ENCODE results near the gene FKBP11.

The FKBP11 gene

DNA sequence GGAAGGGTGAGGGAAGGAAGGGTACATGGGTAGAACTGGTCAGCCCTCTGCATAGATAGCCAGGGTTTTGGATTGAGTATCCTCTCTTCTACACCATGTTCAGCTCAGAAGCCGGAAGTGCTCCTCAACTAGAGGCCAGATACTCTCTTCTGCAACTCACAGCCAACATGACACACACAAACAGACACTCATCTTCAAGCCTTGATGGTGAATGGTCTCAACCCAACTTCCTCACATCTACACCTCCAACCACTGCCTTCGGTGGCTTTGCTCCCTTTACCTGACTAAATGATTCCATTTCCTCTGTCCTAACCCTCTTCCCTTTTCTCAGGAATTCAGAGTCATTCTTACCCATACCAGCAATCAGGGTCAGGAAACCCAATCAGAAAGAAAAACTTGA, 7.6 kb upstream of the FKBP11 start:
- TF ChIP-seq, protein P1, sequence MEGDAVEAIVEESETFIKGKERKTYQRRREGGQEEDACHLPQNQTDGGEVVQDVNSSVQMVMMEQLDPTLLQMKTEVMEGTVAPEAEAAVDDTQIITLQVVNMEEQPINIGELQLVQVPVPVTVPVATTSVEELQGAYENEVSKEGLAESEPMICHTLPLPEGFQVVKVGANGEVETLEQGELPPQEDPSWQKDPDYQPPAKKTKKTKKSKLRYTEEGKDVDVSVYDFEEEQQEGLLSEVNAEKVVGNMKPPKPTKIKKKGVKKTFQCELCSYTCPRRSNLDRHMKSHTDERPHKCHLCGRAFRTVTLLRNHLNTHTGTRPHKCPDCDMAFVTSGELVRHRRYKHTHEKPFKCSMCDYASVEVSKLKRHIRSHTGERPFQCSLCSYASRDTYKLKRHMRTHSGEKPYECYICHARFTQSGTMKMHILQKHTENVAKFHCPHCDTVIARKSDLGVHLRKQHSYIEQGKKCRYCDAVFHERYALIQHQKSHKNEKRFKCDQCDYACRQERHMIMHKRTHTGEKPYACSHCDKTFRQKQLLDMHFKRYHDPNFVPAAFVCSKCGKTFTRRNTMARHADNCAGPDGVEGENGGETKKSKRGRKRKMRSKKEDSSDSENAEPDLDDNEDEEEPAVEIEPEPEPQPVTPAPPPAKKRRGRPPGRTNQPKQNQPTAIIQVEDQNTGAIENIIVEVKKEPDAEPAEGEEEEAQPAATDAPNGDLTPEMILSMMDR (IDR thresholded peaks at IDR 0.05; ENCODE audit: low read depth, low read length) = no peak
- in situ Hi-C loops (cut with HindIII; ENCODE audit: low sequenced_read_pairs) = no loop called here
- DNase-seq (ENCODE audit: low read depth, low spot score) = no peak

DNA sequence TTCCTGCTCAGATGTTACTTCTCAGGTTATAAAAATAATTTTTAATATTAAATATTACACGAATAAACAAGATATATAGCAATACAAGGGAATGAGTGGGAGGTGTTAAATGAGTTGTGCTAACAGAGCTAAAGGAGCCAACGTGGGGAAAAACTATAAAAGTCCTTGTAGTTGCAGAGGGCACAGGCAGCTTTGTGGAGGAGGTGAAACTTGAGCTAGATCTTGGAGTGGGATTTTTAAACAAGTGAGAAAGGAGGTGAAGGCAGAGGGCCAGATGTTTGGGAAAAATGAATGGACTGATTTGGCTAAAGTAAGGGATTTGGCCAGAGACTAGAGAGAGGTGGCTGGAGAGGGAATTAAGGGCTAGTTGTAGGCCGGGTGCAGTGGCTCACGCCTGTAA, 5.2 kb upstream of the FKBP11 start:
- TF ChIP-seq, protein P1 (IDR thresholded peaks at IDR 0.05; ENCODE audit: low read depth, low read length) = no peak
- H3K4me3 ChIP-seq (ENCODE audit: low read depth, low read length) = no peak overlapping the region
- in situ Hi-C loops (cut with HindIII; ENCODE audit: low sequenced_read_pairs) = no loop called here
- DNase-seq (ENCODE audit: low read depth, low spot score) = no peak

More for the DNA sequence above, 7.6 kb upstream of the FKBP11 start:
- no peak overlapping the region for H3K4me3 ChIP-seq (ENCODE audit: low read depth, low read length)

DNA sequence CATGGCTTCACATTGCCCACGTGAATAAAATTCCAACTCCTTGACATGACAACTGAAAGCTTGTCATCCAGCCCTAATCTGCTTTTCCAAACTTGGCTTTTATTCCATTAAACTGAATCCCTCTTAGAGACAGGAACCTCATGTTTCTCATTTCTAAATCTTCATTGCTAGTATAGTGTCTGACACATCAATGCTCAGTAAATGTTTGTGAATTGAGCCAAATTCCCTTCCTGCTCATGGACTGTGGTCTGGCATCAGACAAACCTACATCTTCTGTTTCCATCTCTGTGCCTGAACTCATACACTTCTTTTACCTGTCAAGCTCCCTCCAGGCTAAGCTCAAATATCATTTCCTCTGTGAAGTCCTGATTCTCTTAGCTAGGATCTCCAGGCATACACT, 4.3 kb upstream of the FKBP11 start:
- in situ Hi-C loops (cut with HindIII; ENCODE audit: low sequenced_read_pairs) = no loop called here
- no peak for DNase-seq (ENCODE audit: low read depth, low spot score)
- H3K4me3 ChIP-seq (ENCODE audit: low read depth, low read length) = no peak overlapping the region
- TF ChIP-seq, protein P1 (IDR thresholded peaks at IDR 0.05; ENCODE audit: low read depth, low read length) = no peak

DNA sequence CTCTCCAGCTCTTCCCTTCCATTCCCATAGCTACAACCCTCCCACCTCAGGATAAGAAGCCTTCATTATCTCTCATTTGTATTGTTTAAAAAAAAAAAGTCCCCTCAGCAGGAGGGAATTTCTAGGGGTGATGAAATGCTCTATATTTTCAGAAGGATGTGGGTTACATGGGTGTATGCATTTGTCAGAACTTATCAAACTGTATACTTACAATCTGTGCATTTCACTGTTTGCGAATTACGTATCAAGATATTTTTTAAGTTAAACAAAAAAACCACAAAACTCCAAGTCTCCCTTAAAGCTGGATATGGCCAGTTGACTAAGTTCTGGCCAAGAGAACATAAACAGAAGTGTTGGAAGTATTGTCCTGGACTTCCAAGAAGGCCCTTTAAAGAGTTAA, 2.0 kb upstream of the FKBP11 start:
- peak; percentile 24 for DNase-seq (ENCODE audit: low read depth, low spot score)
- in situ Hi-C loops (cut with HindIII; ENCODE audit: low sequenced_read_pairs) = no loop called here
- no peak overlapping the region for H3K4me3 ChIP-seq (ENCODE audit: low read depth, low read length)
- TF ChIP-seq, protein P1 (IDR thresholded peaks at IDR 0.05; ENCODE audit: low read depth, low read length) = no peak

DNA sequence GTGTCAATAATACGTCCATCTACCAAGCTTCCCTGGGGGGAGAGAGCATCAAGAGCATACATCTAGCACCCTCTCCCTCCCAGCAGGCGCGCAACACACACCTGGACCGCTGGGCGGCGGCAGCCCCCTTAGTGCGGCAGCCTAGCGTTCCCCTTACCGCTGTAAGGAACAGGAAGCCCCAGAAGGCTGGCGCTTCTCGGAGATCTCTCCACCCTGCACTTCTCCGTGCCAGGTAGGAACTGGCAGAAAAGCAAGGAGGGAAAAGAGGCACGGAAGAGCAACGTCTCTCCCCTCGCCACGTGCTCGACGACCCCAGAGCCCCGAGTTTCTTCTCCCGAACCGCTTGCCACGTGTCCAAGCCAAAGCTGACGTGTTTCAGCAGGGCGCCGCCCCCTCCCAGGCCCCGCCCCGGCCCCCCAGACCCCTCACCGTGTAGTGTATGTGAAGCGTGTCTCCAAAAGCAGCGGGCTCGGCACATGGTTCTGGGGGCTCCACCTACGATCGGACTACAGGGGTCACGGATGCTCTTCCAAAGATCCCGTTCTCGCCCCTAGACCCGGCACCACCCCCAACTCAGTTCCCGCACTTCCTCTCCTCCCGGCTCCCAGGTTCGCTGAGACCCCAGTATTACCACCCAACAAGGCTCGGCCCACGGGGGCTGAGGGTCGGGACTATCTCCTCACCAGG, 532 bp downstream of the FKBP11 start:
- in situ Hi-C loops (cut with HindIII; ENCODE audit: low sequenced_read_pairs) = no loop called here
- TF ChIP-seq, protein P1 (IDR thresholded peaks at IDR 0.05; ENCODE audit: low read depth, low read length) = peak; percentile 68
- DNase-seq (ENCODE audit: low read depth, low spot score) = peak; percentile 51
- H3K4me3 ChIP-seq (ENCODE audit: low read depth, low read length) = peak overlapping the region; percentile 94

DNA sequence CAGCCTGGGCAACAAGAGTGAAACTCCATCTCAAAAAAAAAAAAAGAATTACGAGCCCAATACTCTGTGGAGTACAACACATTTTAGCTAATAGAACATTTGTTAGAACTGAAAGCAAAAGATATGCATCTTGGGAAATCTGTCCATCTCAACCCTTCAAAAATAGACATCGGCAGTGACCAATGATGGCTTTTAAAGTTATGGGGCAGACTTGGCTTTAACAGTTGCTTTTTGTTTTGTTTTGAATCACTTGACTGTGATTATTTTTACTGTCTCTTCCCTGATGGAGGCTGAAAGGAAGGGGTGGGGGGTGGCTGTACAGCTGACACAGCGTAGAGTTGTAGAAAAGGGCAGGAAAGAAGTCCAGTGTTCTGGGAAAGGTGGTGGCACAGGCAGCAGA, 2.2 kb downstream of the FKBP11 start:
- no peak overlapping the region for H3K4me3 ChIP-seq (ENCODE audit: low read depth, low read length)
- DNase-seq (ENCODE audit: low read depth, low spot score) = no peak
- in situ Hi-C loops (cut with HindIII; ENCODE audit: low sequenced_read_pairs) = no loop called here
- TF ChIP-seq, protein P1 (IDR thresholded peaks at IDR 0.05; ENCODE audit: low read depth, low read length) = no peak
